ENCODE measurements around the gene KRT72.

- TF ChIP-seq POLR2A (IDR thresholded peaks at IDR 0.05; ENCODE audit: low read depth, low read length) (no peak), FOS (IDR thresholded peaks at IDR 0.05; ENCODE audit: borderline replicate concordance, insufficient read depth, low read length) (no peak), EZH2 (IDR thresholded peaks at IDR 0.05; ENCODE audit: borderline replicate concordance, low read depth, low read length, severe bottlenecking) (no peak), CTCF (IDR thresholded peaks at IDR 0.05; ENCODE audit: extremely low read depth in 1 of 2, insufficient read depth in 1 of 2, low read depth in 1 of 2, low read length in 2 of 2) (no peak), POLR2AphosphoS5 (IDR thresholded peaks at IDR 0.05; ENCODE audit: insufficient read depth, low read depth, low read length) (no peak), JUN (IDR thresholded peaks at IDR 0.05; ENCODE audit: borderline replicate concordance, insufficient read depth, insufficient read length, low read depth) (no peak), MYC (IDR thresholded peaks at IDR 0.05; ENCODE audit: low read depth, low read length) (no peak)
Measured at GRCh38 chr12:52608161-52608560, 6.9 kb upstream of the KRT72 start.
